HG03095 (cell line): ENCODE measurements around the gene DESI1.
"Not testable (repeated sequence)": the region's sequence is repeated elsewhere in the genome, so short reads cannot be mapped to it uniquely, and the experiment has no call there.

Source experiments
- ATAC-seq: cut with Tn5 transposase; IDR thresholded peaks from one replicate; pipeline ENCODE4 v1.9.1; 2021; ENCODE audit warnings: moderate library complexity; ENCODE audit not compliant: unreplicated experiment

Gene DESI1

GRCh38 chr22:41589391-41590241, 31.2 kb downstream of the DESI1 start, which contains the start of gene PMM1:
Gene PMM1 (minus strand): TSS chr22:41589840. CDS start chr22:41589805, 35 bp downstream.
- ATAC-seq, result peak; percentile 87

GRCh38 chr22:41587347-41587723, 33.5 kb downstream of the DESI1 start:
- ATAC-seq, result no peak

DNA sequence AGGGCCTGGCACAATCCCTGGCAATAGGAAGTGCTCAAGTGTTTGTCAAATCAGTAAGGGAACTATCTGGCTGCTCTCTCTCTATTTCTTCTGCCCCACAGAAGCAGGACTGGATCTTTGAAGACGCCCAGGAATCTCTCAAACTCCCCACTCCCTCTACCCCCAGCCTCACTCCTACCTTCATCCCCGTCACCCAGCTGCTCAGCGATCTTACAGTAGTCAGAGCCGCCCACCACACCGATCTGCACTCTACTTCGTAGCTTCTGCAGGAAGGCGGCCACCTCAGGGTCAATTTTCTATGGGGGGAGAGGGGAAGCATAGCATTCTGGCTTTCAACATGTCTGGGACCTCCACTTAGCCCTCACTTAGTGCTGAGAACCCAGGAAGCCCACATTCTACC, 34.9 kb downstream of the DESI1 start:
- ATAC-seq, result no peak

DNA sequence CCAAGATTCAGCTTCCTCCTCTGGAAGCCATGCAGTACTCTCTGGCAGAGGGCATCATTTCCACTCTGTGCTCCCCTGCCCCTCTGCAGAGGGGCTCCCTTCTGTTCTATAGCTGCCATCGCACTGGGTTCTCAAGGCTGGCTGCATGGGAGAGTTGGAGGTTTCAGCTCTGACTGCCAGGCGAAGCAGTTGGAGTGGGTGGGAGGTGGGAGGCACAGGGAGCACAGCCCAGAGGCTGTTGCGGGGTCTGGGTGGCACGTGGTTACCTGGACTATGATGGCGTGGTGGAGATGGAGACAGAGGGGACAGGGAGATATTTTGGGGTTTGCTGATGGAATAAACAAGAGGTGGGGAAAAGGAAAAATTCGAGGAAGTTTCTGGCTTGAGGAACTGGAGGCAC, 36.0 kb downstream of the DESI1 start:
- ATAC-seq, result no peak

DNA sequence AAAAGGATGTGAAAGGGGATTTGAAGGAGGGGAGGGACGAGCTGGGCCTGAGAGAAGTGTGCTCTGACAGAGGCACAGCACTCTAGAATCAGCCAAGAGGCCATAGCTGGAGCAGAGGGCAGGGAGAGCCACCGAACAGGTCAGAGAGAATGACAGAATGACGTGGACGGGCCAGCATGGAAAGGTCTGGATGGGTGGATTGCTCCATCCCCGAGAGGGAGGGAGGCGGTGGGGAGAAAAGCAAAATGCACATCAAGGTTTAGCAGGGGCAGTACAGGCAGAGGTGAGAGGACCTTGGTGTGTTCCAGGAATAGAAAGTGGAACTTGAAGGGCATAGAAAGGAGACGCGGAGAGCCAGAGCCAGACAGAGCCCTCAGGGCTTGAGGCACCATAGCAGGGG, 38.1 kb downstream of the DESI1 start:
- ATAC-seq, result no peak

DNA sequence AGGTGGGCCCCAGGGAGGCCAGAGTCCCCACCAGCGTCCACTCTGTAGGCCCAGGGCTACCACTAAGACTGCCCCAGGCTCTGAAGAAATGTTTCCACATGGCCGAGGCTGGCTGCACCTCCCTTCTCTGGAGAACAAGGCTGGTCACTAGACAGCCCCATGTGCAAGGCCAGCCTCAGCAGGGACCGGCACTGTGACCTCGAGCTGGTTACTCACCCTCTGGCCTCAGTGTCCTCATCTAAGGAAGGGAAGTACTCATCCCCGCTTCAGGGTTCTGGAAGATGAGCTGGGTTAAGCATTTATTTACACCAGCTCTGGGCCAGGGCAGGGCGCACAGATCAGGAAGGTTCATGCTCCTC, 40.9 kb downstream of the DESI1 start:
- no peak for ATAC-seq

GRCh38 chr22:41579297-41579996, 41.4 kb downstream of the DESI1 start:
- no peak for ATAC-seq

GRCh38 chr22:41578818-41579217, 42.0 kb downstream of the DESI1 start:
- ATAC-seq, result no peak

DNA sequence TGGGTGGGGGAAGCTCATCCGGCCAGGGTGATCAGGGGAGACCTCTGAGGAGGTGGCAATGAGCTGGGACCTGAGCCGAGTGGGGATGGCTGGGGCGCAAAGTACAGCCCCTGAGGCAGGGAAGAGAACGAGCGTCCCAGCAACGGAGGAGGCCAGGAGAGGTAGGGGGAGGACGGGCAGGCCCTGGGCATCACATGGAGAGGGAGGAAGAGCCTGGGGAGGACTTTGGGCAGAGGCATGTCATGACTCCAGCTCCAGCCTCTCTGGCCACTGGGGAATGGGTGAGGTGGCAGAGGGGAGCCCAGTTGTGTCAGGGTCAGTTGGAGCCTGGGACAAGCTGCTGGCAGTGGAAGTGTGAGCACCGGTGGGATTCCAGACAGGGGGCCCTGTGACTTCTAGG, 42.7 kb downstream of the DESI1 start:
- ATAC-seq, result no peak

- no peak for ATAC-seq
These were observed 44.0 kb downstream of the DESI1 start for GRCh38 chr22:41576877-41577276.

DNA sequence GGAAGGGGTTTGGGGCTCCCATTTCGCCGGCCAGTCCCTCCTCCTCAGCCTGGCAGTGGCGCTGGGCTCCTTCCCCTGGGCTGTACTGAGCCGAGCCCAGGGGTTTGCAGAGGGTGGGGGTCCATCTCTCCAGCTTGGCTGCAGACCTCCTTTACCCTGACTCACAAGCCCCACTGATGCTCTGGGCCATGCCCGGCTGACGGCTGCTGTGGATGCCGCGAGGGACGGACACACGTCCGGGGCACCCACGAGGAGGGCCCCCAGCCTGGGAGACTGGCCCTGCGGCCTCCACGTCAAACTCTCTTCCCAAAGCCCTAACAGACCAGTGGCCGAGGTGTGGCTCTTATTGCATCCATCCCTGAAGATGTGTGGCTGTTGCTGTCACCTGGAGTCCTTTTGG, 45.3 kb downstream of the DESI1 start:
- no peak for ATAC-seq

GRCh38 chr22:41574847-41575381, 45.9 kb downstream of the DESI1 start:
- ATAC-seq, result no peak

GRCh38 chr22:41573677-41574076, 47.2 kb downstream of the DESI1 start:
- ATAC-seq, result no peak

DNA sequence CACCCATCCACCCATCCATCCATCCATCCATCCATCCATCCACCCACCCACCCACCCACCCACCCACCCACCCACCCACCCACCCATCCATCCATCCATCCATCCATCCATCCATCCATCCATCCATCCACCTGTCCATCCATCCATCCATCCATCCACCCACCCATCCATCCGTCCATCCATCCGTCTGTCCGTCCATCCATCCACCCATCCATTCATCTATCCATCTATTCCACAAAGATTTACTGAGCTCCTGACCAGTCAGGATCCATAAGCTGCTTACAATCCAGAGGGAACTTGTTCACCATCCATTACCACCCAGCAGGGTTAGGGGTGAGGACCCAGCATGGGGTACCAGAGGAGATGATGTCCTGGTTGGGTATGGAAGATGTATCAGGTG, 48.5 kb downstream of the DESI1 start:
- ATAC-seq, result not testable (repeated sequence)

DNA sequence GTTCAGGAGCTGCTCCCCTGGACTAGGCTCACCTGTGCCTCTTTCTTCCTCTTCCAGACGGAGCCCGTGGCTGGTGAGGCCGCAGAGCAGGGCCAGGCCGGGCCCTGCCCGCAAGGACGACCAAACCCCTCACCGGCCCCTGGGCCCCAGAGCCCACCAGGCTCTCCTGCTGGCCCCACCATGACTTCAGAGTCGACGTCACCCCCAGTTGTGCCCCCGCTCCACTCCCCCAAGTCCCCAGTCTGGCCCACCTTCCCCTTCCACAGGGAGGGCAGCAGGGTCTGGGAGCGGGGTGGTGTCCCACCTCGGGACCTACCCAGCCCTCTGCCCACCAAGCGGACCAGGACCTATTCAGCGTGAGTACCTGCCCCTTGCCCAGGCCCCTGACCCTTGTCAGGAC, 49.1 kb downstream of the DESI1 start:
- no peak for ATAC-seq

DNA sequence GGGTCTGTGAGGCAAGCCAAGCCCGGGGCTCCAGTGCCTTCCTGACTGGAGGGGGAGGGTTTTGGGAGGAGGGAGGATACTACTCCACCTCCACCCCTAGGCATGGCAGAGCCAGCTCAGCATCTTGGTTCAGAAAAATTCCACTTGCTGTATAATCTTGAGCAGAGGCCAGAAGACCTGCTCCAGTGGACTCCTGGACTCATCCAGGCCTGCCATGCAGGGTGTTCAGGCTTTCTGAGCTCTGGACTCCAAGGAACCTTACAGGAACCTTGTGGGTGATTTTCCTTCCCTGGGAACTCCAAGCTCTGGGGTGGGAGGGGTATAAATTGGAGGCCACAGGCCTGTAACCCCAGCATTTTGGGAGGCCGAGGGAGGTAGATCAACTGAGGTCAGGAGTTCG, 50.6 kb downstream of the DESI1 start:
- no peak for ATAC-seq

DNA sequence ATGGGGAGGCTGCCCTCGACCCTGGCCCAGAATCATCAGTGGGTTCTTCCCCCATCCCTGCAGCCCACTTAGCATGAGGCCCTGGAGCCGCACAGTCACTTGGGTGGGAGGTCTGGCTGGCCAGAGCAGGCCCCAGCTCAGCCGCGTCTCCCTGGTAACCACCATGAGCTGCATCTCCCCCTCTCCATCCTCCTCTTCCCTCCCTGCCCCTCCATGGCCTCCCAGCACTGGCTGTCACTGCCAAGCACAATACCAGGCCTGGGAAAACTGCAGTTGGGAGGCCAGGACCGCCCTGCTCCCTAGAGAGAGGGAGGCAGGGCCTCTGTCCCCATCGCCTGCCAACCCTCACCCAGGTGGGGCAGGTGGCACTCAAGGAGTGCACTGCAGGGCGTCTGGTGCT, 52.0 kb downstream of the DESI1 start:
- ATAC-seq, result no peak

GRCh38 chr22:41567512-41567768, 53.4 kb downstream of the DESI1 start:
- no peak for ATAC-seq

GRCh38 chr22:41565403-41566054, 55.3 kb downstream of the DESI1 start:
- no peak for ATAC-seq

GRCh38 chr22:41564563-41564962, 56.3 kb downstream of the DESI1 start:
- ATAC-seq, result no peak

- no peak for ATAC-seq
These were observed 57.7 kb downstream of the DESI1 start for GRCh38 chr22:41563051-41563711.
